Esophagus squamous epithelium (tissue), 4 donors: ENCODE data around the gene NVL.

Source experiments
- CTCF ChIP-seq, 6 experiments: fragments of 450-650 bp in 4 of 6; fragments of 200-600 bp in 2 of 6; sonication (generic) in 2 of 6; IDR thresholded peaks; one replicate each; pipeline ENCODE4 v1.5.1; 2016 to 2019; ENCODE audit warnings: antibody characterized with exemption in 6 of 6, mild to moderate bottlenecking in 4 of 6, moderate library complexity in 4 of 6
- POLR2A ChIP-seq, 4 donors: fragments of 450-650 bp; IDR thresholded peaks; one replicate each; pipeline ENCODE4 v1.6.1; 2017; ENCODE audit warnings: antibody characterized with exemption in 4 of 4, mild to moderate bottlenecking in 4 of 4, moderate library complexity in 3 of 4

GRCh38 chr1:224353975-224354925, 24.3 kb upstream of the NVL start:
- TF ChIP-seq CTCF (IDR thresholded peaks at IDR 0.05) = no peak
- TF ChIP-seq POLR2A (IDR thresholded peaks at IDR 0.05) = no peak
